ENCODE measurements around the gene TMEM178B.

TMEM178B gene

DNA sequence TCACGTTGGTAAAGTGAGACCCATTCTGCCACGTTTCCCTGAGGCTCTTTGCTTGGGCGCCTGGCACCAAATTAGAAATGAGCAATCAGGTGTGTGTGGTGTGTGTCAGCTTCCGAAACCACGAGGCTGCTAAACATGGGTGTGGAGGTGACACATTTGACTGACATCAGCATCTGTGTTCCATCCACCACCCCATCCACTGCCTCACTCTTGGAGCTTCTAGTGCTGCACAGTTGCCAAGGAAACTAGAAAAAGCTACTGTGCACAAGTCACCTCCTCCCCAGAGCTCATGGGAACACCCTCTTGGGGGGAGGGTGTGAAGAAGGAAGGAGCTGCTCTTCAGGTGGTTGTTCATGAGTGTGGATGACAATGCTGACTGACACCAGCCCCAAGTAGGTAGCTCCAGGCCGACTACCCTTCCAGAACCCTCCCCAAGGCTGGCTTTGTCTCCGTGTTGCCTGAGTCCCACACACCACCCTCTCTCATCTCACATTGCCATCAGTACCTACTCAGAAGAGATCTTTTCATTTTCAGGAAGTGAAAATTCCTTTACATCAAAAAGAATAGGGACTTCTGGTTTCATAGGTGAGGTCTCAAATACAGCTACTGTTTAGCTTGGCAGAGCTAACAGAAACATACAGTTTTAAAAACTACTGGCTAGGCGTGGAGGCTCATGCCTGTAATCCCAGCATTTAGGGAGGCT lies 152.2 kb downstream of the TMEM178B start:
- TF ChIP-seq SIN3A (IDR thresholded peaks at IDR 0.05; ENCODE audit: borderline replicate concordance, insufficient read depth, low read length) (no peak), TAF1 (IDR thresholded peaks at IDR 0.05; ENCODE audit: borderline replicate concordance, insufficient read depth, low read length) (no peak), POLR2AphosphoS5 (IDR thresholded peaks at IDR 0.05; ENCODE audit: low read depth, low read length) (no peak), FOXP2 (optimal IDR thresholded peaks at IDR 0.05; ENCODE audit: borderline replicate concordance, extremely low read depth, extremely low read length, insufficient read depth) (no peak), REST (IDR thresholded peaks at IDR 0.05; ENCODE audit: insufficient read depth in 1 of 2, low read depth in 2 of 2, low read length in 2 of 2) (no peak)

DNA sequence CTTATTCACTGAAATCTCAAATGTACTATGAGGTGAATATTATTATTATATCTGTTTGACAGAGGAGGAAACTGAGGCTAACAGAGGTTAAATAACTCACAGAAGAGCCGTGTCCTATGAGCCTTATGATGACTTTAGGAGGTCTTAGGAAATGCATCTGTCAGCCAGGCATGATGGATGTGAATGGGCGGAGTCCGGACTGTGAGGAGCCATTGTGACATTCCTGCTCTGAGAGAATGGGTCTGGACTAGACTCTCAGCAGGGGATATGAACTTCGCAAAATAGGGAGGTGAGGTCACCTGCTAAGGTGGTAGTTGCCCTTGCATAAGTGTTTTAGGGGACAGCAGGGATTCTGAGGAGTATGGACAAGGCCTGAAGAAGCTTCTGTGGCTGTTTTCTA lies 153.6 kb downstream of the TMEM178B start:
- TF ChIP-seq POLR2AphosphoS5 (IDR thresholded peaks at IDR 0.05; ENCODE audit: low read depth, low read length) (no peak), SIN3A (IDR thresholded peaks at IDR 0.05; ENCODE audit: borderline replicate concordance, insufficient read depth, low read length) (no peak)

DNA sequence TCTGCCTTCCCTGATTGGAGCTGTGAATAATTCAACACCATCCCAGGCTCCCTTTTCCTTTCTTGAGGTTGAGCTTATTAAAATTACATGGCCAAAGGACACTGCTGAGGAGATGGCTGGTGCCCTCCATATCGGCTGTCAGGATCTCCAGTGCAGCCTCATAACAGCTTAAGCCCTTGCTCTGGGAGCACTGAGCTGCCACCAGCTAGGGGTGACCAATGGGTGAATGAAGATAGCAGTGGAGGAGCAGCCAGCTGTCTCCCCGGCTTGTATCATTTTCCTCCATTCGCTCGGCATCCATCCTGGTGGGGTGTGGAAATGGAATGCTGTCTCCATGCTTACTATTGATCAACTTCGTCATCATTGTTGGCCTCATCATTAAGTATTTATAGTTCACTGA lies 154.6 kb downstream of the TMEM178B start:
- TF ChIP-seq FOXP2 (optimal IDR thresholded peaks at IDR 0.05; ENCODE audit: borderline replicate concordance, extremely low read depth, extremely low read length, insufficient read depth) (no peak), POLR2AphosphoS5 (IDR thresholded peaks at IDR 0.05; ENCODE audit: low read depth, low read length) (no peak)

DNA sequence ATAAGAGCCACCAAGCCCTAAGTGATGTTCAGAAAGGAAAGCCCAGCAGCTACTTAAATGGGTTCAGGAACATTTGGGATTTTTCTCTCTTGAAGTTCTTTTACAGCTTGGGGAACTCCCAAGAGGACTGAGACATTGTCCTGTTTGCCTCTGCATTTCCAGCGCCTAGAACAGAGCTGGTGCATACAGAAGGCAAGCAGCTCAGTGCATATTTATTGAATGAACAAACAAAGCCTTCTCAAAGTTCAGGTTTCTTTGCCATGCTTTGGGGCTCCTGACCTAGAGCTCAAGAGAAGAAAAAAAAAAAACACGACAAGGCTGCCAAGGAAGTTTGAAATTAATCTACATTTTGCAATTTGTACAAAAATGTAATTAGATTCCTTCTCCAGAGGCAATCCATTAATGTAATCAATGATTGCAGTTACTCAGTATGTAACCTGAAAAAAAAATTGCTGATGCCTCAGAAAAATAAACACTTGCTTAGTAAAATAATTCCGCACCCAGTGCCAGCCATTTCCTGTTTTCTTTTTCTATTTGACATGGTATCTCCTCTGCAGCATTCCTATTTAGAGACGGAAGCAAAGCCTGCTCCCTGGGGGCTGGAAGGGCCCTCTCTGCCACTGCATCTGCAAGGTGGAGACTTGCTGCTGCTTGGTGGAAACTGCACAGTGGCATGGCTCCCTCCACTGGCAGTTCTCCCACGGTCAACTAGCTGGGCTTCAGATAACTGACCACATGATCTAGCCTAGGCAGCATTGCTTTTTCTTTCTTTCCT lies 157.3 kb downstream of the TMEM178B start:
- TF ChIP-seq FOXP2 (optimal IDR thresholded peaks at IDR 0.05; ENCODE audit: borderline replicate concordance, extremely low read depth, extremely low read length, insufficient read depth) (no peak), TAF1 (IDR thresholded peaks at IDR 0.05; ENCODE audit: borderline replicate concordance, insufficient read depth, low read length) (no peak), REST (IDR thresholded peaks at IDR 0.05; ENCODE audit: insufficient read depth in 1 of 2, low read depth in 2 of 2, low read length in 2 of 2) (no peak), SIN3A (IDR thresholded peaks at IDR 0.05; ENCODE audit: borderline replicate concordance, insufficient read depth, low read length) (no peak), POLR2AphosphoS5 (IDR thresholded peaks at IDR 0.05; ENCODE audit: low read depth, low read length) (no peak)

DNA sequence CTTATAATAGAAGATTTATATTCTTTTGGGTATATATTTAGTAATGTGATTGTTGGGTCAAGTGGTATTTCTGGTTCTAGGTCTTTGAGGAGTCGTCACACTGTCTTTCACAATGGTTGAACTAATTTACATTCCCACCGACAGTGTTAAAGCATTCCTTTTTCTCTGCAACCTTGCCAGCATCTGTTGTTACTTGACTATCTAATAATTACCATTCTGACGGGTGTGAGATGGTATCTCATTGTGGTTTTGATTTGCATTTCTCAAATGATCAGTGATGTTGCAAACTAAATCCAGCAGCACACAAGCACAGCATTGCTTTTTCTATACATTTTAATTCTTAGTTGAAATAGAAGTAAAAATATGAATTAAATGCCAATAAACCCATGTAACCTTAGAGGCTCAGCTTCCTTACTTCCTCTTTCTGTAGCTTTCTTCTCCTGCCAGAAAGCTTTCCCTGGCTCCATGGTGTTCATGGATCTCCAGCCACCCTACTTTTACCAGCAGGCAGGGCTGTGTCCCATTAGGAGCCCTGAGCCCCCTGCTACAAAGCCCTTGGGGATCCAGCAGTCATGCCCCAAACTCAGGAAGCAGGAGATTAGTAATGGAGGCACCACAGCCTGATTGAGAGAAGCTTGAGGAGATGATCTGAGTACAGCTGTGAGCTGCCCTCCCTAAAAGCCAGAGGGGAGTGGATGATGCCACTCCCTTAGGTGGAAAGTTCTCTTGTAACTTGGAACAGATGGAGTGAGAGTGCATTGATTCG lies 158.6 kb downstream of the TMEM178B start:
- no peak for TF ChIP-seq FOXP2 (optimal IDR thresholded peaks at IDR 0.05; ENCODE audit: borderline replicate concordance, extremely low read depth, extremely low read length, insufficient read depth)
- TF ChIP-seq REST (IDR thresholded peaks at IDR 0.05; ENCODE audit: insufficient read depth in 1 of 2, low read depth in 2 of 2, low read length in 2 of 2): no peak
- TF ChIP-seq POLR2AphosphoS5 (IDR thresholded peaks at IDR 0.05; ENCODE audit: low read depth, low read length): no peak
- TF ChIP-seq TAF1 (IDR thresholded peaks at IDR 0.05; ENCODE audit: borderline replicate concordance, insufficient read depth, low read length): no peak
- TF ChIP-seq SIN3A (IDR thresholded peaks at IDR 0.05; ENCODE audit: borderline replicate concordance, insufficient read depth, low read length): no peak

Data from PFSK-1 (cell line).